ENCODE measurements around the gene CCDC28B. TPM values are rescaled to one million over a fixed set of nuclear protein-coding genes. Genes with fewer than 3 reads are reported as not detected.

CCDC28B gene
- total RNA-seq, 1 experiment from 2014 or later: 10.8 TPM

- ATAC-seq (peak; percentile 73), DNase-seq (ENCODE audit: low read depth, low spot score) (no peak)
- in situ Hi-C loops (cut with HindIII; ENCODE audit: low pct_unique_long_range_greater_than_20kb, low sequenced_read_pairs) (no loop called here), intact Hi-C loops (cut with micrococcal nuclease; ENCODE audit: unreplicated experiment) (no loop called here)
- no peaks in the 10 kb centered on the region for H3K27me3 ChIP-seq (ENCODE audit: control insufficient read depth, insufficient read depth, low read length)
- no TSS peak for BruUV-seq (replicated peaks)
- ChIA-PET CTCF (interaction anchor here (0.6 to 1.9 kb wide), 5 partner anchors 16 to 75 kb away, joined by 3 to 18 read pairs (median 4); no protein-coding TSS in a partner anchor), POLR2A (interaction anchor here (0.5 to 1.2 kb wide), 5 partner anchors 12 to 40 kb away, joined by 3 to 10 read pairs (median 5); no protein-coding TSS in a partner anchor)
- H3K4me1 ChIP-seq (ENCODE audit: control insufficient read depth, insufficient read depth, low read length): peaks cover 12% of the 10 kb centered on the region
- peak overlapping the region; percentile 82 for H3K27ac ChIP-seq (ENCODE audit: low read length)
- TF ChIP-seq POLR2AphosphoS5 (IDR thresholded peaks at IDR 0.05; ENCODE audit: low read depth, low read length): no peak
- TF ChIP-seq TCF7L2 (IDR thresholded peaks at IDR 0.05; ENCODE audit: low read depth, low read length): 0 out of 2 replicates have a peak, but pooled peaks have one; percentile 37
- peak; percentile 12; the same call in 1 of the 2 replicates for TF ChIP-seq CTCF (IDR thresholded peaks at IDR 0.05)
- no peak for TF ChIP-seq SIN3A (IDR thresholded peaks at IDR 0.05; ENCODE audit: borderline replicate concordance, insufficient read depth, low read depth, low read length)
- TF ChIP-seq, protein P1, sequence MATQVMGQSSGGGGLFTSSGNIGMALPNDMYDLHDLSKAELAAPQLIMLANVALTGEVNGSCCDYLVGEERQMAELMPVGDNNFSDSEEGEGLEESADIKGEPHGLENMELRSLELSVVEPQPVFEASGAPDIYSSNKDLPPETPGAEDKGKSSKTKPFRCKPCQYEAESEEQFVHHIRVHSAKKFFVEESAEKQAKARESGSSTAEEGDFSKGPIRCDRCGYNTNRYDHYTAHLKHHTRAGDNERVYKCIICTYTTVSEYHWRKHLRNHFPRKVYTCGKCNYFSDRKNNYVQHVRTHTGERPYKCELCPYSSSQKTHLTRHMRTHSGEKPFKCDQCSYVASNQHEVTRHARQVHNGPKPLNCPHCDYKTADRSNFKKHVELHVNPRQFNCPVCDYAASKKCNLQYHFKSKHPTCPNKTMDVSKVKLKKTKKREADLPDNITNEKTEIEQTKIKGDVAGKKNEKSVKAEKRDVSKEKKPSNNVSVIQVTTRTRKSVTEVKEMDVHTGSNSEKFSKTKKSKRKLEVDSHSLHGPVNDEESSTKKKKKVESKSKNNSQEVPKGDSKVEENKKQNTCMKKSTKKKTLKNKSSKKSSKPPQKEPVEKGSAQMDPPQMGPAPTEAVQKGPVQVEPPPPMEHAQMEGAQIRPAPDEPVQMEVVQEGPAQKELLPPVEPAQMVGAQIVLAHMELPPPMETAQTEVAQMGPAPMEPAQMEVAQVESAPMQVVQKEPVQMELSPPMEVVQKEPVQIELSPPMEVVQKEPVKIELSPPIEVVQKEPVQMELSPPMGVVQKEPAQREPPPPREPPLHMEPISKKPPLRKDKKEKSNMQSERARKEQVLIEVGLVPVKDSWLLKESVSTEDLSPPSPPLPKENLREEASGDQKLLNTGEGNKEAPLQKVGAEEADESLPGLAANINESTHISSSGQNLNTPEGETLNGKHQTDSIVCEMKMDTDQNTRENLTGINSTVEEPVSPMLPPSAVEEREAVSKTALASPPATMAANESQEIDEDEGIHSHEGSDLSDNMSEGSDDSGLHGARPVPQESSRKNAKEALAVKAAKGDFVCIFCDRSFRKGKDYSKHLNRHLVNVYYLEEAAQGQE (IDR thresholded peaks at IDR 0.05; ENCODE audit: insufficient read depth in 1 of 2, low read depth in 2 of 2, low read length in 1 of 2): no peak
- H3K36me3 ChIP-seq (ENCODE audit: control insufficient read depth, insufficient read depth, low read length): no peaks in the 10 kb centered on the region
- H3K9me3 ChIP-seq (ENCODE audit: control insufficient read depth, insufficient read depth, low read depth, low read length): no peaks in the 10 kb centered on the region
- H3K4me3 ChIP-seq (ENCODE audit: low read depth in 2 of 2, low read length in 2 of 2): peak overlapping the region; percentile 60 to 90
Measured at GRCh38 chr1:32241001-32241763, 40.8 kb downstream of the CCDC28B start.

DNA sequence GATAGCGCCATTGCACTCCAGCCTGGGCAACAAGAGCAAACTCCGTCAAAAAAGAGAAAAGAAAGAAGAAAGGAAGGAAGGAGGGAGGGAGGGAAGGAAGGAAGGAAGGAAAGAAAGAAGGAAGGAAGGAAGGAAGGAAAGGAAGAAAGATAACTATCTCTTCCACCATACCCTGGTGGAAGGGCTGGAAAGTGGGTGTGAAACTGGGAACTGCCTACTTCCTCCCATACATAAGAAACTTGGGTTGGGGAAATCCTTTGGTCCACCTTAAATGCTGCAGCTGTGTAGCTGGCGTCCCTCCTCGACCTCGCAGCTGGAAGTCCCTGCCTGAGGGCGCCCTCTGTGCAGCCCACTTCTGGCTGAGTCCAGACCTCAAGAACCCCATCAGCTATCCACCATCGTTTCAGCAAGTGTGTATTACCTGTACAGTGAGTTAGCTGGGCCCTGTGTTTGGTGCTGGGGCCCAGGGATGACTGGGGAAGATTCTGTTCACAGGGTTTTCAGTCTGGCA, 42.0 kb downstream of the CCDC28B start:
- Histone ChIP-seq H3K4me3 (ENCODE audit: low read depth in 2 of 2, low read length in 2 of 2) (no peak overlapping the region), H3K27ac (ENCODE audit: low read length) (peak overlapping the region; percentile 57), H3K36me3 (ENCODE audit: control insufficient read depth, insufficient read depth, low read length) (no peaks in the 10 kb centered on the region), H3K9me3 (ENCODE audit: control insufficient read depth, insufficient read depth, low read depth, low read length) (no peaks in the 10 kb centered on the region), H3K27me3 (ENCODE audit: control insufficient read depth, insufficient read depth, low read length) (no peaks in the 10 kb centered on the region), H3K4me1 (ENCODE audit: control insufficient read depth, insufficient read depth, low read length) (peaks cover 12% of the 10 kb centered on the region)
- in situ Hi-C loops (cut with HindIII; ENCODE audit: low pct_unique_long_range_greater_than_20kb, low sequenced_read_pairs) (no loop called here), intact Hi-C loops (cut with micrococcal nuclease; ENCODE audit: unreplicated experiment) (no loop called here)
- ChIA-PET CTCF (interaction anchor here (1.0 kb wide), 1 partner anchor 27 kb away, joined by 3 read pairs; no protein-coding TSS in a partner anchor), POLR2A (interaction anchor here (0.6 kb wide), 1 partner anchor 16 kb away, joined by 6 read pairs; no protein-coding TSS in a partner anchor)
- DNase-seq (ENCODE audit: low read depth, low spot score): no peak
- TF ChIP-seq, protein P1 (IDR thresholded peaks at IDR 0.05; ENCODE audit: insufficient read depth in 1 of 2, low read depth in 2 of 2, low read length in 1 of 2): no peak
- peak; percentile 38; the same call in 1 of the 2 replicates for TF ChIP-seq POLR2AphosphoS5 (IDR thresholded peaks at IDR 0.05; ENCODE audit: low read depth, low read length)
- peak; percentile 12 for ATAC-seq
- BruUV-seq (replicated peaks): TSS peak; percentile 89
